GM04503 (cell line): ENCODE measurements around the gene STAMBPL1.

ENCODE experiments used
- DNase-seq: peaks from one replicate; pipeline ENCODE4 v3.0.0-alpha.2; 2012; ENCODE audit warnings: low read depth

Gene STAMBPL1

DNA sequence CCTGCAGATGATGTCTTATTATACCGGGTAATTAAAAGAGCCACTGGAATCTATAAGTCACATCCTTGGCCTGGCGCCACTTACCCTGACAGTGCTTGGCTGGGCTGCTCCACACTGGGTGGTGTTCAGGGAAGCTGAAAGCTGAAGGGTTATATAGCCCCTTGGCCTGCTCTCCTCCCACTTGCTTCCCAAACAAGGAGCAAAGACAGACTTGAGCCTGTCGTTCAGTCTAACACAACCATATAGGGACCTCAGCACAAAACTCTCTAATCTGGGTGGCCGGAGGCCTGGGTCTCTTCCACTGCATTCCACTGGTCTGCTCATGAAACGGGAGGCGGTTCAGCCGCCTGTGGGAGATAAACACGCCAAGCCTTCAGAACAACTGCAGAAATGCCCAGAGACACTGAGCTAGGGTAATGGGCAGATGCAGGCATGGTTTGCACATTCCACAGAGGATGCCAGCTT, 72.6 kb downstream of the STAMBPL1 start, which contains the start of gene ACTA2:
TSS of gene ACTA2 (minus strand) at position 127 of the 465 bp plus-strand sequence. CDS start 3,843 bp downstream, outside the sequence.
- DNase-seq: no peak

DNA sequence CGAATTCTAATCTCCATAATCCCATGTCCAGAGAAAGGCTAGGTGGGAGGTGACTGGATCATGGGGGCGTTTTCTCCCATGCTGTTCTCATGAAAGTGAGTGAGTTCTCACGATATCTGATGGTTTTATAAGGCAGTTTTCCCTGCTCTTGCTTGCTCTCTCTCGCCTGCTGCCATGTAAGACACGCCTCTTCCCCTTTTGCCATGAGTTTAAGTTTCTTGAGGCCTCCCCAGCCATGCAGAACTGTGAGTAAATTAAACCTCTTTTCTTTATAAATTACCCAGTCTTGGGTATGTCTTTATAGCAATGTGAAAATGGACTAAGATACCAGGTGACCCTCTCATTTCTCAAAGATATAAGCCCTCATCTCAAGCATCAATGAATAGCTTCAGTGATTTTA, 73.6 kb downstream of the STAMBPL1 start:
- DNase-seq: no peak

DNA sequence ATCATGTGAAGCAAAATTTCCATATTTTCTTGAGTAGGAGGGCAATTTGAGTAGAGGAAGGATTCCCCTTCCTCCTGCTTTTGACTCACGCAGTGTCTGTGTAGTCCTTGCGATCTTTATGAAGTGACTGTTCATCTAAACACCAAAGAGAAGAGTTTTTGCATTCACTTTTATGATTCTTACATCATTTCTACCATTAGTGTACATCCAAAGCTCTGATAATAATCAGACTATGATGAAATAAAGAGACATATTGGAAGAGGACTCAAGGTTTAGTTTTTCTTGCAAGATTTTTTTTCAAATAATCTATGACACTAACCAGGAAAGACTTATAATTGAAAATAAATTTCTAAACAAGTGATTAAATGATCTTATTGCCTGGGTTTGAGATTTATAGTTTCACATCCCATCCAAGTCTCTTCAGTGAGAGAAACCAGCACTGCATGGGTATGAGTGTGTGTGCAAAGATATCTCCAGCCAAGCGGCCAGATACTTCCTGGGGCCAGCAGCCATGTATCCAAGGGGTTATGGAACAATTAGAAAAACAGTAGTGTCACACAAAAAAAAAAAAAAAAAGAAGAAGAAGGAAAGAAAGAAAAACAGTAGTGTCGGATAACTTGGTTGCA, 74.5 kb downstream of the STAMBPL1 start:
- DNase-seq: no peak

DNA sequence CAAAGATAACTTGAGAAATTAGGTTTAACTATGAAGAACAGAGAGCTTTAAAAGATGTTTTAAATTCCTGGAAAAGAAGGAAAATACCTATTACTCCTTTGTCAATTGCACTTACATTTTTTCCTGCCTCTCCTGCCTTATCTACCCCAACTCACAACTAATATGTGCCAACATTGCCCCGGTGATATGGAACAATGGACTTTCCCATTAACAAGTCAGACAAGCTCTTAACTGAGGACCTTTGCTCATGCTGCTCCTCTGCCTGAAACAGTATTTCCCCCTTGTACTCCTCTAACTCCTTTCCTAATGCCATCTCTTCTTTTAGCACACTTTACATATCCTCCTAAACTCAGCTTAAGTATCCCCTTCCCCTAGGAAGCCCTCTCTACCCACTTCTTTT, 77.3 kb downstream of the STAMBPL1 start:
- DNase-seq: no peak

DNA sequence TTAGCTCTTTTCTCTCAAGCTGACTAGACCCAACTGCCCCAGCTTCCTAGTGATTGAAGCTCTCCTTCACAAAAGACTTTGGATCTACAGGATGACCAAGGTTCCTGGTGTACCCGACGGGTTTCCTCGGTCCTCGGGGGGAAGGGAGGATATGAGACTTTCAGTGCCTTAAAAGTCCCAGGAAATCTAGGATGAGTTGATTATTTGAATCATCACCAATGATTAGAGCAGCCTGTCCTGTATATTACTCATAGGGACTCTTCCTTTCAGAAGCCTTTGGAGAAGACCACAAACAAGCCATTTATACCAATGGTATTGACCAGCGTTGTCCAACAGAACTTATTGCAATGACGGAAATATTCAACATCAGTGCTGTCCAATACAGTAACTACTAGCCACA, 78.7 kb downstream of the STAMBPL1 start:
- DNase-seq: no peak

DNA sequence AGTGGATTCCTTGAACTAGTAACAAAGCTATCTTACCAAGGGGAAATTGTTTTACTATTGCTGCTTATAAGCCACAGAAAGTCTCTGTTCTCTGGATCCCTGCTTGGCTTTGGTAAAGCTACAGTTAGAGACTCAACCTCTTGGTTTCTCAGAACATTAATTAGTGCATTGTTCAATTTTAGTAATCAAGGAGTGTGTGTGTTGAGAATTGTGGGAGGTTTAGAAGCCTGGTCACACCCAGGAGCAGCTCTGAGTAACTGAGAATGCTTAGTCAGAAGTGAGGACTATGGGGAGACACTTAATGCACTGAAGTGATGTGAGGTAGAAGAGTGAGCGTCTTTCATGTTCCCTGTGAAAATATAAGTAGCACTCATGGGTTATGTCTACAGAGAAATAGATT, 80.8 kb downstream of the STAMBPL1 start:
- DNase-seq: no peak

DNA sequence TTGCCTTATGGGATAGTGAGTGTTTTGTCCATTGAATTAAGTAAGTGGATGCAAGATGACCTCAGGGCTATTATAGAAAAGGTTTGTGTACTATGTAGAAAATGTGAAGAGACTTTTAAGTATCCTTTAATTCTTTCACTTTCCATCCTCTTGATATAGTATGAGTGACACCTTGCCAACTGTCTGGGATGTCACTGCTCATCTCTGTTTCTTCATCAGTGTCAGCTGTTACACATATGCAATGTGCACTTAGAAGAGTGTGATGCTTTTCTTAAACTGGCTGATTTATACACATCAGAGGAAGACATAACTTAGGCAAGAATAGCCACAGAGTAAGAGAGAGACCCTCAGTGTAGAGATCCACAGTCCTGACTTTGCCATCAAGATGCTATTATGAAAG, 81.2 kb downstream of the STAMBPL1 start:
- no peak for DNase-seq

DNA sequence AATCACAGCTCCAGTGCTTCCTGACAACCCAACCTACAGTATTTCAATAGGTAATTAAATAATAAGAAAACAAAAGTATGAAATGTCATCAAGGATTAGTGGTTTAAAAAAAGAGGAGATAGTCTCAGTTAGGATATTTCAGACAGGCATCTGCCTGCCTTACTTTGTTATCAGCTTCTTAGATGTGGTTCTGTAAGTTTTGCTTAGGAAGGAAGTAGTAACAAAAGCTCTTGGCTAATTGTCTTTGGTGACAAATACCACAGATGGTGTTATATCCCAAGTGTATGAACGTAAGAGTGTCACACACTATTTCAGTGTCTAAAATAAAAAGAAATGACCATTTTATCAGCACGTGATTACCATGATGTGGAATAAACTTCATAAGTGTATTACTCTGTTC, 82.3 kb downstream of the STAMBPL1 start:
- DNase-seq: no peak

DNA sequence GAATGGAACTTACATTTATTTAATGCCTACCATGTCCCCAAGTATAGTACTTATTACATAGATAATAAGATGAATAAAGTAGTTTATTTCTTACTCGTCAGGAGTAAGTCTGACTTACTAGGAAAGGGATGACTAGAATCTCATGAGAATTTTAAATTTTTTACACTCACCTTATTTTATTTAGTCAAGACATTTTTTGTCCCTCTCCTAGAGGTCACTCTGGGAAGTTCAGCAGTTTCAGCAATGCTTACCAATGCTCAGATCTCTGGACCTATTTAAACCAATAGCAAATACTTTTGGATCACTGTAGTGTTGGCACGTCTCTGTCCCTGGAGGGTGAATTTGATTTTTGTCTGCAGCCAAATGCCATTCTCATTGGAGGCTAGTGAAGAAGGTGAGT, 83.3 kb downstream of the STAMBPL1 start:
- no peak for DNase-seq

DNA sequence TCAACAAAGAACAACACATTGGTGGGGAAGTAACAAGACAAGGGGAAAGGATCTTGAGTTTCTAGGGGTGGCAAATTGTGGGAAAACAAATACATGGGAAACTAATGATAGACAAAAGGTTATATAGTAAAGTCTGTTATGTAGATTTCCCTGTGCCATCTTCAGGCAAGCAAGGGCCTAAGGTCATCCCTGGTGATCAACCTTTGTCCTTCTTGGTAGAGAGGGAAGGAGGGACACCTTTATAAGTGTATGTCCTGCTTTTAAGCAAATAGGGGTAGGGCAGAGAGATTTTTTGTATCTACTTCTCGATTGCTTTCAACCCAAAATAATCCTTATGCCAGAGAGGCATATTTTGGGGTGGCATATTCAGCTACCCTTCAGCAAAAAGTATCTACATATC, 84.3 kb downstream of the STAMBPL1 start:
- no peak for DNase-seq

DNA sequence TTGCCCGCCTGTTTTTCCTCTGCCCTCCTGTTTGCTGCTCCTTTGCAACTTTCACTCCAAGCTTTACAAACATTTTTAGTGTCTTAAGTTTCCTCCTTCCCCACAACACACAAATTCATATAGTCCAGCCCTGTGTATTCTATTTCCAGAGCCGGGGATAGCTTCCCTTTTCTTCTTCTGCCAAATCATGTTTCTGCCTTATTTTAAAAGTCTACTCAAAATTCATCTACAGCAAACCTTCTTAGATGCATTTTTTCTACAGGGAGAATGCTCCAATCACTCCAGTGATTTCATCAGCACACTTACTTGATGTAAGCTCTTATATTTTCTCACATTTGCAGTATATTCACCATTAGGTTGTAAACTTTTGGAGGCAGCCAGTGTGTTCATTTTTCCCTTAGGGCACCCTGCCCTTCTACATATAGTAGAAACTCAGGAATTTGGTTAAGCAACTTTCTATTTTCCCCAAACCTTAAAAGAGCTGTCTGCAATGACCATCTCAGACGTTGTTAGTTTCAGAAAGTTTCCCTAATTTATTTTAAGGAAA, 84.9 kb downstream of the STAMBPL1 start:
- DNase-seq: no peak

DNA sequence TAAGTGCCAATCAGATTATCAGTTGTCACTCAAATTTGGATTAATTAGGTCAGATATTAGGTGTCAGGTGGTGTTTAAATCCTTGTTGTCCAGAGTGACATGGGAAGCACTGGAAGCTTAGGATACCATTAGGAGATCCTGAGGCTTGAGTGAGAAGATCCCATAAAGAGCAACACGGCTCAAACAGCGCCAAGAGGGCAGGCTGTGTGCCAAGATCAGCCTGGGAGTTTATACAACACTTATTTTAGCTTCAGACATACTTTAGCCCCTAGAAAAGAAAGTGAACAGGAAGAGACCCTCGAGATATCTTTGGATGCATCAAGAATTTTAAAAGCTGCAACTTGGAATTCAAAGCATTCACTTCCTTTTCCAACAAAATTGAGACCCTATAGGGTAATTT, 86.8 kb downstream of the STAMBPL1 start:
- DNase-seq: no peak

DNA sequence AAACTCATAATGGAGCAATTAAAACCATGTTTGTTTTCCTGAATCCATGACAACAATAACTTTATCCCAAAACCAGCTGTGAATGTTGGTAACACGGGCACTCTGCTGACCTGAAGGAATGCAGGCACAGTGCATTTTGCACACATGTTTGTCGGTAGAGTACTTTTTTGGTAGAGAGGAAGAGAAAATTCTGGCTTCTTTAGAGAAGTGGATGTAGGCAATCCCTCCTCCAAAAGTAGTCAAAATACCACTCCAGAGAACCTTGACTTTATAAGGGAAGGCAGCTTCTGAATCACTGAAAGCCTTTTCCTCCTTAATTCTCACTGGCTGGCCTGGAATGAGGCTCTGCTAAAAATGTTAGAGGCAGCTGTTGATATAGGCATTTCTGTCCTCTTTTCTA, 88.3 kb downstream of the STAMBPL1 start:
- DNase-seq: no peak

DNA sequence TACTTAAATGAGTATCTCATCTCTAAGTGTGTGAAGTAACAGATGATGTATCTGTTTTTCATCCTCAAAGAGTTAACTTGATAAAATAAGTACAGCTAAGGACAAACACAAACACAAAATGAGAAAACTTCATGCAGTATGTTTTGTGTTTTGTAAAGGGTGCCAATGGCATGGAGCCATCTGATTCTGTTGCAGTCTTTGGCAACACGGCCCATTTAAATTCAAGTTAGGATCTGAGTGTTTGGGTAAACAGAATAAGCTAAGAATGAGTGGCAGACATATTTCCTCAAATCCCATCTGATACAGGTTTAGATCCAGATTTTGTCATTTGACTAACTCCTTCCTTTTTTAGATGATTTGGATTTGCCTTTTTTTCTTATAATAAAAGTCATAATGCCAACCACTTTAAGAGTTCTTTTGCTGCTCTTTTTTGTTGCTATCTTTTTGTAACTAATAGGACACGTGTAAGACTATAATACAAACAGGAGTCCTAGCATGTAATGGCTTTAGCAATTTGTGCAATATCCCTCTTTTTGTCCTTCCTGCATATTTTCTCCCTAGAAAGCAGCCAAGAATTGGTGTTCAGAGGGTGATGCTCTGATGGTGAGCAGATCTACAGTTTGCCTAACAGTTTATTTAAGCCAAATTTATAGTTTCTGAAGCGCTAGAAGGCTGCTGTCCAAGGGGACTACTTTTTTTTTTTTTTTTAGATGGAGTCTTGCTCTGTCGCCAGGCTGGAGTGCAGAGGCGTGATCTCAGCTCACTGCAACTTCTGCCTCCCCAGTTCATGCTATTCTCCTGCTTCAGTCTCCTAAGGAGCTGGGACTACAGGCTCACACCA, 91.4 kb downstream of the STAMBPL1 start:
- DNase-seq: no peak
